HTR-8/SVneo (cell line): ENCODE measurements around the gene CHRM5.

Experiments used
- DNase-seq: peaks from one replicate; pipeline ENCODE4 v3.0.0; 2011; ENCODE audit warnings: low spot score, mixed read lengths; ENCODE audit not compliant: insufficient read length
- FAIRE-seq: peaks from 2 replicates; lab custom pipeline; 2011; peaks lifted over from hg19 to GRCh38; lab: Jason Lieb, UNC

The CHRM5 gene, protein sequence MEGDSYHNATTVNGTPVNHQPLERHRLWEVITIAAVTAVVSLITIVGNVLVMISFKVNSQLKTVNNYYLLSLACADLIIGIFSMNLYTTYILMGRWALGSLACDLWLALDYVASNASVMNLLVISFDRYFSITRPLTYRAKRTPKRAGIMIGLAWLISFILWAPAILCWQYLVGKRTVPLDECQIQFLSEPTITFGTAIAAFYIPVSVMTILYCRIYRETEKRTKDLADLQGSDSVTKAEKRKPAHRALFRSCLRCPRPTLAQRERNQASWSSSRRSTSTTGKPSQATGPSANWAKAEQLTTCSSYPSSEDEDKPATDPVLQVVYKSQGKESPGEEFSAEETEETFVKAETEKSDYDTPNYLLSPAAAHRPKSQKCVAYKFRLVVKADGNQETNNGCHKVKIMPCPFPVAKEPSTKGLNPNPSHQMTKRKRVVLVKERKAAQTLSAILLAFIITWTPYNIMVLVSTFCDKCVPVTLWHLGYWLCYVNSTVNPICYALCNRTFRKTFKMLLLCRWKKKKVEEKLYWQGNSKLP

DNA sequence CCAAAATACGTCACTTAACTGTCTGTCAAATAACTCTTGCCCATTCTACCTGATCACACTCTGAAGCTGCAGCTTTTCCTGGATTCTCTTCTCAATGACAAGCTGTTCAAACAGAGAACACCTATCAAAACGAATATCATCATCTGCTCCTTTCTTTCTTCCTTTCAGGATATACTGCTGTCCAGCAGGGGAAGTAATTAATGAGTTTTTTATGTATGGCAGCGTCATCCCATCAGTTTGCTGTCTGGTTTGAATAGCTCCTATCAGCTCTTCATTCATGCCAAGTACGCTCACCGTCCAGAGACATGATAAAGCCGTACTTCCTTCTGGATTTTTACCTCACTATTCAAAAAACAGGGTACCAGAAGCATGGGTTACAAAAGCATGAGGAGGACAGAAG is at the start of gene CHRM5:
Gene CHRM5 (plus strand): TSS at position 274 of the 400 bp plus-strand sequence. CDS start 94,221 bp downstream, outside the sequence.
- no peak for FAIRE-seq

DNA sequence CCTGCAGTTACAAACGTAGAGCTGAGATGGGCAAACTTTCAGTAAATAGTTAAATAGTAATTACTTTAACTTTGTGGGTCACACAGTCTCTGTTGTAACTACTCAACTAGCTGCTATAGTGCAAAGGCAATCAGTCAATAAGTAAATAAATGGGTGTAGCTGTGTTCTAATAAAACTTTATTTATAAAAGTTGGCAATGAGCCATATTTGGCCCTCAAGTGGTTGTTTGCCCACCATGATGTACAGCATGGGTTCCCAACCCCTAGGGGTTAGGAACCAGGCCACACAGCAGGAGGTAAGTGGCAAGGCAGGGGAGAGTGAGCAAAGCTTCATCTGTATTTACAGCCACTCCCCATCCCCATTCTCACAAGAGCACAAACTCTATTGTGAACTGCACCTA is 44.9 kb upstream of the CHRM5 start:
- DNase-seq: no peak

More for the DNA sequence above, at the start of gene CHRM5:
- no peak for DNase-seq

DNA sequence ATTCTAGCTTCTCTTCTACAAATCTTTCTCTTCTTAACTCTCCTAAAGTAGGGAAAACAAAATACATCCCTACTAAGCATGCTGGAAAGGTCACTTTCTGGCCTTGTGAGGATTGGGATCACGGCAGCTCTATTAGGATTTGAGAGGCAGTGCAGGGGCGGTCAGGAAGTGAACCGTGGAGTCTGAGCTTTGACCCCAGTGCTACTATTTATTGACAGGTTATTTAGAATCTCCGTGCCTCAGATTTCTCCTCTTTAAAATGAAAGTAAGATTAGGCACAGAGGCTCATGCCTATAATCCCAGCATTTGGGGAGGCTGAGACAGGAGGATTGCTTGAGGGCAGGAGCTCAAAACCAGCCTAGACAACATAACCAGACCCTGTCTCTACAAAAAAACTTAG is 42.0 kb upstream of the CHRM5 start:
- FAIRE-seq: no peak
- DNase-seq: no peak

More for the DNA sequence above, 44.9 kb upstream of the CHRM5 start:
- FAIRE-seq: no peak

DNA sequence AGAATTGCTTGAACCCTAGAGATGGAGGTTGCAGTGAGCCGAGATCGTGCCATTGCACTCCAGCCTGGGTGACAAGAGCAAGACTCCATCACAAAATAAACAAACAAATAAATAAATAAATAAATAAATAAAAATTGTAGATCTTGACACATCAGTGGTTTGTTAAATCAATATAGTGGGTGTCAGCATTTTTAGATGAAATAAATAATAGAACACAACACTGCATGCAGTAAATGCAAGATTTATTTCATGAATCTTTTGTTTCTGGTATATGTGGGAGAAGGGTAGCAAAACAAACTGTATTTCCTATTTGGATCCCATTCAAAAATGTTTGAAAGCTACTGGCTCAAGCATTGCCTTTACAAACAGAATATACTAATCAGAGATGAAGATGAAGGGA is 35.6 kb upstream of the CHRM5 start:
- FAIRE-seq (no peak), DNase-seq (no peak)

DNA sequence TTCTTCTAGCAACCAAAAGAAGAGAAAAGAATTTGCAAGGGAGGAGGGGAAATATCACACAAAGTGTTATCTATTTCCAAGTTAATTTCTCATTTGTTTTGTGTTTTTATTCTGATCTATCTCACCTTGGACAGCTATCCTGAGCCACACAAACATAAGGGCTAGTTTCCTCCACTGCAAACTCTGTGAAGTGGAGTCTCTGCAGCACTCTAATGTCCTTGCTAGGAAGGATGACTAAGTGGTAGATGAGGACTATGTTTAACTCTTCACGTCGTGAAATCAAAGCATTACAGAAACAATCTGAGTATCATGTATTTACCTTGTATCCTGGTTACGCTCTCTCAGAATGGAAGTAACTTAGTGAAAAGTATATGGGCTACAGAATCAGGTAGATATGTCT is 33.9 kb upstream of the CHRM5 start:
- FAIRE-seq (no peak), DNase-seq (no peak)

DNA sequence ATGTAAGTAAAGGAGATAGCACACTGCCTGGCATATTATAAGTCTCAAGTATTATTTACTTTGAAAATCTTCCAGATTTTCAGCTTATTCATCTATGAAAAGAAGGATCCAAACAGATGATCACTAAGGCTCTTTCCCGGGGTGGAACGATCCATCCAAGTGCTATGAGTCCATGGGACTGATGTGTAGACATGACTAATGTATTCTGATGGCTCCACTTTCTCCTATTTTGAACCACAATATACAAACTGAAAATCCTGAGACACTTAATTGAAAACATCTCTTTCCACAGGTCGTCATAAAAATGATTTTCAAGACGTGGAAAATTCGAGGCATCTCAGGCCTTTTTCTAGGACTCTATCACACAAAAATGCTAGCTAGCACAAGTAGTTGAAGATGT is 33.4 kb upstream of the CHRM5 start:
- no peak for DNase-seq
- FAIRE-seq: no peak

DNA sequence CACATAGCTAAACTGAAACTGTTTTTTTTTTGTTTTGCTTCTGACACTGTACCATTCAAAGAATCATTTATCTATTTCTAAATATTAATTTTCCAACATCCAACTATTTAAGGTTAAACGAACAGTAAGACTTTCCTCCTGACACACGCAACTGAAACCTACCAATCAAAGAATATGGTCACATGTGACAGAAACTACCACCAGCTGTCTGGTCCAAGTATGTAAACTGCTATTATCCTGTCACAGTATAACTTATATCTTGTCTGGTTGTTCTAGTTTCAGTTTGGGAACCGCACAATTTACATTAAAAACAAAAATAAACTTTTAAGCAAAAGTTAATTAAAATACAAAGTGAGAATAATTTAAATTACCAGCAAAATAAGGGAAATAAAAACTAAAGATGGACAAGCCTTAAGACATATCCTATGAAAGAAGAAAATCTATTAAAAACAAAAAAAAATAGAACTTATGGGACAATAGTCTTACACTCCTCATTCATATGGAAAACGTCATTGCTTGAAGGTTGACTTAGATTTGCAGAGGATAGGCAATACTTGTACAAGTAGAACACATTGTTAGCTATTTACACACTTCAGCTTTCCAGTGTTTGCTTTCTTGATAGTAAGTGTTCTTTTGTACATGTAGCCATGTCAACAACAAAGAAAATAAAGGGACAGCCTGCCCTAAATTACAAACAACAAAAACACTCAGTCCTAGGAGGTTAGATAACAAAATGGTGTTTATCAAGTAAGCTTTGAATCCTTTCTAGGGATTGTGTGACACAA is 26.8 kb upstream of the CHRM5 start:
- DNase-seq (no peak), FAIRE-seq (no peak)

DNA sequence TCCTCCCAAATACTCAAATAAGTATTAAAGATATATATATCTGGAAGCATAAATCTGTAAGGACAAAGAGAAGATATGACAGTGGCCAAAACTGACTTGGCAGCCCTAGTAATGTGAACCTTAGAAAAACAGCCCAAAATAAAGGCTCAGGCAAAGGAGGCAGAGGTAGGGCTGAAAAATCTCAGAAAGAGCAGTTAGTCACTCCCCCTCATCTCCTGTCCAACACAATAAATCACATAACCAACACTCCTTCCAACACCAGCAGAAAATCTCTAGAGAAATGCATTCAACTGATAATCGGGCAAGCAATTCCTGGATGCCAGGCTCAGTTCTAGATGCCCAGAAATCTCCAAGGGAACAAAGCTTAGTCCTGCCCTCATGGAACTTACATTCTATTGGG is 22.1 kb upstream of the CHRM5 start:
- no peak for FAIRE-seq
- DNase-seq: no peak

DNA sequence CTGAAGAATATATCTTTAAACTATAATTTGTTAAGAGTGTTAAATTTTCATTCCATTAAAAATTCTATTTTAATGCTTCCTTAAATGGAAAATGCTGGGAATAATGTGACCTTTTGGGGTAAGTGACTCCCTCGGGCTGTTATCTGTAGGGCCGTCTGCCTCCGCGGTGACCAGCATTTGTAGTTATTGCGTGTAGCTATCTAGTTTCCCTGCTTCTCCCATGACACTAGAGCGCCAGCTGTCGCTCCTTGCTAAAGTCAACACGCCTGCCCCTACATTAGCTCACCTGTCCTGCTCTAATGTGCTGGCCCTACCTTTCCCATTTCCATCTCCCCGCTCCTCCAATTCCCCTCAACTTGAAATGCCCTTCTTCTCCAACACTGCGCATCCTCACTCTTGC is 12.4 kb upstream of the CHRM5 start:
- DNase-seq (no peak), FAIRE-seq (no peak)

DNA sequence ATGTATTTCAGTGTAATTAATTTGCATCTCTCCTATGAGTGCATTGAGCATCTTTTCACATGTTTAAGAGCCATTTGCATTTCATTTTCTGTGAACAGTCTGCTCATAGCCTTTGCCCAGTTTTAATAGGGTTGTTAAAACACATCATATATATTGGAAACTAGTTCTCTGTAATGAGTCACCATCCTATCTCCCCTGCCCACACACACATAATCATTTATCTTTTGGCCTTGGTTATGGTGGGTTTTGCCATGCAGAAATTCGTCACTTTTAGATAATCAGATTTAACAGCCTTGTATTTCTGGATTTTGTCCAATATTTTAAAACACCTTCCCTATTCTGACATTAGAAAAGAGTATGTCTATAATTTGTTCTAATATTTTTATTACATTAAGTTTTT is 11.9 kb upstream of the CHRM5 start:
- no peak for DNase-seq
- no peak for FAIRE-seq

DNA sequence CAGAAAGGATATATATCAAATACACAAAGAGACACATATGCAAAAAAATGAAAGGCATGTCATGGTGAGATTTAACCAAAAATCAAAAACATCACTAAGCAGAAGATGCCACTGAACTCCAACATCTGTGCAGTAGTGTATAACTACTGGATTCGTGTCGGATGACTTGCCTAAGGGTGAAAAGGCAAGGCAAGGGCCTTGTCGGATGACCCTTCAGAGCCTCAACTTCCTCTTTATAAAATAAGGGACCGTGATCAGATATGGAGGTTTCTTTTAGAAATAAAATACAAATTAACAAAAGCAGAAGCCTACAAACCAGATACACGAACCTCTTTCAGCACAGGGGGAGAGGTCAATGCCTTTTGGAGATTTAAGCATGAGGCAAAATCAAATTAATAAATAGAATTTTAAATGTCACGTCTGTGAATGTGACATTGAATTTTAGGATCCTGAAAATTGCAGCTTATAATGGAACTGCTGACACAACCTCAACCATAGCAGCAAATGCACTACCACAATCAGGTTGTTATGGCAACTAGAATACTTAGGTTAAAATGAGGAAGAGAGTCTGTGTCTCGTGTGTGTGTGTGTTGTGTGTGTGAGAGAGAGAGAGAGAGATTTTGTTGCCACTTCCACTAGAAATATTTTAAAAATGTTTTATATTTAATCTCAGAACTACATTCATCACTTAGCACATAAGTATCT is 8.3 kb upstream of the CHRM5 start:
- DNase-seq: no peak

DNA sequence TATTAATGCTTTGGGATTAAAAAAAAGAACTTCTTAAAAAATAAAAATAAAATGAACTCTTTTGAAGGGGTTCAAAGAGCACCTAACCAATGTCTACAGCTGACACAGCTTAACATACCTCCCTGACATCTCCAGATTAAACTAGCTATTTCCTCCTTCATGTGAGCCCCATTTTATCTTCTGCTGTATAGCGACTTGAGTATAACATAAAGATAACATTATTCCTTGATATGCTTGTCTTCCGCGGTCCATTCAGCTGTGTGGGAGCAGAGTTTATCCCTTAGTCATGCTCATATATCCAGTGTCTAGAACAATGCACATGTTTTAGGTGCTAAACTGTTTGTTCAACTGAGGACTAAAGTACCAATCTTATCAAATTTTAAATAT is 7.8 kb upstream of the CHRM5 start:
- DNase-seq (no peak), FAIRE-seq (no peak)

More for the DNA sequence above, 8.3 kb upstream of the CHRM5 start:
- no peak for FAIRE-seq

DNA sequence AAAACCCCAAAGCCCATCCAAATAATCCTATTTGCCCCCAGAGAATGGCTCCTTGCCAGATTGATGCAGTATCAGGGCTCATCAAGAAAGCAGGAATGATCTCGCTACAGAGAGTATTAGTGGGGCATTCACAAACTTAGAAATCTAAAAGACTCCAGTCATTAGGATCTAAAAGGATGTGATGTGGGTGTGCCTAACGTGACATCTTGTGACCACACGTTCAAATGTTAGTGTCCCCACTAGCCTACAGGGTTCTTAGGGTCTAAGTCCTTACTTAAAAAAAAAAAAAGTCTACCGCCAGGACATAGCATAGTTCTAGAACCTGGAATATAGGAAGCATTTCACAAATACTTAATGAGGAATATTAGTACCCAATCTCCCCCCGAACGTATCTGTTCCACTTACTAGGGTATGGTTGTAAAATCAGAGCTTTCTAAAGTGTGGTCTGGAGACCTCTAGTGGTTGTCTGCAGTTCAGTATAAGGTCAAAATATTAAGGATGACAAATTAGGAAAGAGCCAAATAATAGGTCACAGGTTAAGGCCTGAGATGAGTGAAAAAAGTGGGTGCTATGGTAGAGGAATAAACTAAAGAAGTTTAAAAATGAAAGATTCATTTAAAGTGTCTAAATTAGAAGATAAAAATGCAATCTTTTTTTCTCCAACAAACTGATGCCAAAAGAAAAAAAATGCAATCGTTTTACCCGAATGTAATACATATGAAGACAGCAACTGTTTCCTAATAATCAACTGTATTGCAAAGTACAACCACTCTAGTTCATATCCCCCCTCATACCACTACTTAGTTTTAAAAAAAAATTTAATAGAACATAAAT is 4.2 kb upstream of the CHRM5 start:
- no peak for FAIRE-seq
- DNase-seq: peak; percentile 13

DNA sequence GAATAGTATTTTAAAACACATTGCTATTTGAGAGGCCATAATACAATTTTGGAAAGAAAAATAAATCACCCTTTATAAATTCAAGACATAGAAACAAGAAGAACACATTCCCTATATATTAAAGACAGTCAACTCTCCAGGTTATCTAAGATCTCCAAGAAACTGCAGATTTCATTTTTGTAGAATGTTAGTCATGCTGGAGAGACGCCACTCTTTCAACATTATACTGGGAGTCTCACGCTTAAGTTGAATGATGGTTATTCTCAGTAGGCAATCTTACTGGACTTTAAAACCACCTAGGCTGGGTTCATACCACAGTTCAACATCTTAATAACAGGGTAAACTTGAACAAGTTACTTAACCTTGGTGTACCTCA is 3.6 kb upstream of the CHRM5 start:
- DNase-seq (no peak), FAIRE-seq (no peak)

DNA sequence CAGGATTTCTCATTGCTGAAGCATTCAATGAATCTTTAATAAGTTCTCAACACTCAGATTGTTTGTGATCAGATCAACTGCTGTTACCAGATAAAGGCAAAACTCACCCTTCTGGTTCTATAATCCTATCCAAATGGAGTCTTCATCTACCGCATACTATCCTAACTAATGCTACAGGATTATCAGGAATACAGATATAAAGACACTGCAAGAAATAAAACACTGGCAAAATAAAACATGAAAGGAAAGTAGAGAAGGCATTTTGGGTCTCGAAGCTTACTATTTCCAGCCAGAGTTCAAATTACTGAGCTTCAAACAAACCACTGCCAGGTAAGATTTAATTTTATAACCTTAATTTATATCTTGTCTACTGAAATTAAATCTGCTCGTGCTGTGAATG is 524 bp downstream of the CHRM5 start:
- DNase-seq (no peak), FAIRE-seq (no peak)

DNA sequence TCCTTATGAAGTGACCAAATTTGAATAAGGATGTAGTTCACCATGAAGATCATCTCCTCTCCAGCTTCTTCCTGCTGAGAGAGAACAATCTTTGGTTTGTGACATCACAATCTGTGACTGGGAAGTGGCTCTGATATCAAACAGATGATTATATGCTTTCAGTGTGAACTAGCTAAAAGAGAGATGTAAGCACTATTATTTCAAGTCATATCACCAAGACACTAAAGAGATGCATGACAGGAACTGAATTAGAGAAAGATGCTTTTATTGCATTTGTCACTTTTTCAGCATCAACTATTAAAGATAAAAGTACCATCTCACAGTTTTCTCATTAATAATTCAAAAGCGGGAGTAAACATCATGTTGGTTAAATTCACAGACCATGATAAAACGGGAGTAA is 3.5 kb downstream of the CHRM5 start:
- no peak for FAIRE-seq
- no peak for DNase-seq

DNA sequence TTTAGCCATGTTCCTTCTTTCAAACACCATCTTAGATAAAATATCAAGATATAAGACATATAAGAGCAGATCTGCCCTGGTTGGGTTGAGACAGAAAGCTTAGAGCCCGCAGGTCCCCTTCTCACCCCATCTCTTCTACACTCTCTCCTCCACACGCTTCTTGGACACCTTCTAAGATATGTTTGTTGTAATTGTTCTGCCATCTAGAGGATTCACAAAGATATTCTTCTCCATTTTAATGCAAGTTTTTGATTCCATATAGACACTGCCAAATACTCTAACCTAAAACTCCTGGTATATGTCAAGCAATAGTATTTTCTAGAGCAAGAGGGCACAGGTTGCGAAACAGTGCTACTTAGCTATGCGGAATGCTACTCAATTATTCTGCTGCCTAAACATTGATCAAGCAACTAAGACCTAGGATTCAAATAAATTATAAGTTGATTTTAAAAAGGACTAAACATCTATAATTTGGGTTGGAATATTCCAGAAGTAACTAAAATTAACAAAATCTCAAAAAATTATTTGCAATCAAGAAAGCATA is 6.8 kb downstream of the CHRM5 start:
- DNase-seq: no peak
- no peak for FAIRE-seq

DNA sequence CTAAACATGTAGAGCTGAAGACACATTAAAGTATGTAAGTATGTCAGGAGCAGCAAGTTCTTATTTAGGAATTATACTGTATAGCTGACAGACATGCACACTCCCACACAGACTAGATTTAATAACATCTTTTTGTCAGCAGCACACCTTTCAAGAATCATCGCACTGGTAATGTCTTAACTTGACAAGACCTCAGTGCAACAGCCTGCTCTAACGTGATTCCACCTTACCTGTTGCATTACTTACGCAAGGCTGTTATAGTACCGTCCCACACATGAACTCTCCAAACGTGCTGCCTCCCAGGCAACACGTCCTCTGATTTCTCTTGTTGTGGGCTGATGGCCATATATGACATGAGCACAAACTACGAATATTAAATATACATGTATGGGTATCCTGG is 11.9 kb downstream of the CHRM5 start:
- DNase-seq: no peak
- FAIRE-seq: no peak

DNA sequence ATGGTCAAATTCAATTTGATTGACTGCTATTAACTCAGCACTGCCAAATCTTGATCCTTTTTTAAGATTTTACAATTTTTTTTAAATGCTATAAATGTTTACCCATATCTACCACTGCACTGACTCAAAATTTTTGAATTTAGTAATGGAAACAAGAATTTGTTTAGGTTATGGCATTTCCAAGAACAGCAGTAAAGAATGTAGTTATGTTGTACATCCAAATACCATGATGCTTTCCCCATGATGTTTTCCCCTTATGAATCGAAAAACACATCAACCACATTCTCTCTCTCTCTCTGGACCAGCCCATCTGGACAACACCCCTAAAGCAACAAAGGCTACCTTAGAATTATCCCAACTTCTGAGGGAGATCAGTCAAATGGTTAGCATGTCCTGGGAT is 14.2 kb downstream of the CHRM5 start:
- DNase-seq: no peak
- FAIRE-seq: no peak

DNA sequence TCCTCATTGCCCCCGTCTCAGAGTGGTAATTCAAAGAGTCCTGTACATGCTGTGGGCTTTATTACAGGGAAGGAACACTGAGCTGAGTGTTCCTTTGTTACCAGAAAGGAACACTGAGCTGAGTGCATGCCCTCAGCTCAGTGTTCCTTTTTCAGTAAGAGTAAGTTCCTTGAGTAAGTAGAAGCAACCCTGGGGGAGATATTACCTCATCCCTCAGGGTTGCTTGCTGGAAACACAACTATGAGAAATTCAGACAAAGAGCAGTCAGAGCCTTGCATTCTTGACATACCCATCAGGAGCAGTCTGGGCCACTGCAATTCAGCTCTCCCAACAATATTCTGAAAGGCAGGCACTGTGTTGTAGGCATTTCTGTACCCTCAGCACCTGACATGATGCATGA is 17.0 kb downstream of the CHRM5 start:
- FAIRE-seq (no peak), DNase-seq (peak; percentile 20)
